ENCODE measurements around the gene CREB5. TPM values are rescaled to one million over a fixed set of nuclear protein-coding genes. Genes with fewer than 3 reads are reported as not detected.

CREB5 gene
- total and polyA plus RNA-seq, 2 experiments from 2014 or later = 2.4 to 4.4 TPM

DNA sequence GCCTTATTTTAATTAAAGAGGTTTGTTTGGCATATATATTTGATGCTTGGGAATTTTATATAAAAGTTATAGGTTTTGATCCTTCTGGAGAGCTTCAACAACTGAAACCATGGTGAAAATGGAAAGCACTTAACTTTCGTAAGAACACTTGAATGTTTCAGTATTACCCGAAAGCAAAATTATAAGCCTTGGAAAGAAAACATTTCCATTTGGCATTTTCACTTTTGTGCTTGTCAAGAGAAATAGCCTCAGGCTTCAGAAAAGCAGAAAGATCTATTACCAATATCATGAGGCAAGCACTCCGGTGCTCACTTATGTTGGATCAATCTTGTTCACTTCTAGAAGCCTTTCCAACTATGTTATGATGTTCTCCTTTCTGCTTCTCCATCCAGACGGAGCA lies 289.9 kb downstream of the CREB5 start (continued):
- TF ChIP-seq STAT1 (IDR thresholded peaks at IDR 0.05; ENCODE audit: unreplicated experiment) (no peak), ZNF331 (CRISPR knock-in tag; IDR thresholded peaks at IDR 0.05; ENCODE audit: low read depth) (no peak), CREB1 (CRISPR knock-in tag; IDR thresholded peaks at IDR 0.05; ENCODE audit: low read depth) (no peak), ZNF114 (CRISPR knock-in tag; IDR thresholded peaks at IDR 0.05) (no peak), EZH2phosphoT487 (IDR thresholded peaks at IDR 0.05; ENCODE audit: unreplicated experiment) (no peak)
- TF ChIP-seq, protein P1, sequence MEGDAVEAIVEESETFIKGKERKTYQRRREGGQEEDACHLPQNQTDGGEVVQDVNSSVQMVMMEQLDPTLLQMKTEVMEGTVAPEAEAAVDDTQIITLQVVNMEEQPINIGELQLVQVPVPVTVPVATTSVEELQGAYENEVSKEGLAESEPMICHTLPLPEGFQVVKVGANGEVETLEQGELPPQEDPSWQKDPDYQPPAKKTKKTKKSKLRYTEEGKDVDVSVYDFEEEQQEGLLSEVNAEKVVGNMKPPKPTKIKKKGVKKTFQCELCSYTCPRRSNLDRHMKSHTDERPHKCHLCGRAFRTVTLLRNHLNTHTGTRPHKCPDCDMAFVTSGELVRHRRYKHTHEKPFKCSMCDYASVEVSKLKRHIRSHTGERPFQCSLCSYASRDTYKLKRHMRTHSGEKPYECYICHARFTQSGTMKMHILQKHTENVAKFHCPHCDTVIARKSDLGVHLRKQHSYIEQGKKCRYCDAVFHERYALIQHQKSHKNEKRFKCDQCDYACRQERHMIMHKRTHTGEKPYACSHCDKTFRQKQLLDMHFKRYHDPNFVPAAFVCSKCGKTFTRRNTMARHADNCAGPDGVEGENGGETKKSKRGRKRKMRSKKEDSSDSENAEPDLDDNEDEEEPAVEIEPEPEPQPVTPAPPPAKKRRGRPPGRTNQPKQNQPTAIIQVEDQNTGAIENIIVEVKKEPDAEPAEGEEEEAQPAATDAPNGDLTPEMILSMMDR (conservative IDR thresholded peaks at IDR 0.05; ENCODE audit: low read depth in 2 of 2) = no peak
- TF ChIP-seq, protein P2, sequence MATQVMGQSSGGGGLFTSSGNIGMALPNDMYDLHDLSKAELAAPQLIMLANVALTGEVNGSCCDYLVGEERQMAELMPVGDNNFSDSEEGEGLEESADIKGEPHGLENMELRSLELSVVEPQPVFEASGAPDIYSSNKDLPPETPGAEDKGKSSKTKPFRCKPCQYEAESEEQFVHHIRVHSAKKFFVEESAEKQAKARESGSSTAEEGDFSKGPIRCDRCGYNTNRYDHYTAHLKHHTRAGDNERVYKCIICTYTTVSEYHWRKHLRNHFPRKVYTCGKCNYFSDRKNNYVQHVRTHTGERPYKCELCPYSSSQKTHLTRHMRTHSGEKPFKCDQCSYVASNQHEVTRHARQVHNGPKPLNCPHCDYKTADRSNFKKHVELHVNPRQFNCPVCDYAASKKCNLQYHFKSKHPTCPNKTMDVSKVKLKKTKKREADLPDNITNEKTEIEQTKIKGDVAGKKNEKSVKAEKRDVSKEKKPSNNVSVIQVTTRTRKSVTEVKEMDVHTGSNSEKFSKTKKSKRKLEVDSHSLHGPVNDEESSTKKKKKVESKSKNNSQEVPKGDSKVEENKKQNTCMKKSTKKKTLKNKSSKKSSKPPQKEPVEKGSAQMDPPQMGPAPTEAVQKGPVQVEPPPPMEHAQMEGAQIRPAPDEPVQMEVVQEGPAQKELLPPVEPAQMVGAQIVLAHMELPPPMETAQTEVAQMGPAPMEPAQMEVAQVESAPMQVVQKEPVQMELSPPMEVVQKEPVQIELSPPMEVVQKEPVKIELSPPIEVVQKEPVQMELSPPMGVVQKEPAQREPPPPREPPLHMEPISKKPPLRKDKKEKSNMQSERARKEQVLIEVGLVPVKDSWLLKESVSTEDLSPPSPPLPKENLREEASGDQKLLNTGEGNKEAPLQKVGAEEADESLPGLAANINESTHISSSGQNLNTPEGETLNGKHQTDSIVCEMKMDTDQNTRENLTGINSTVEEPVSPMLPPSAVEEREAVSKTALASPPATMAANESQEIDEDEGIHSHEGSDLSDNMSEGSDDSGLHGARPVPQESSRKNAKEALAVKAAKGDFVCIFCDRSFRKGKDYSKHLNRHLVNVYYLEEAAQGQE (IDR thresholded peaks at IDR 0.05; ENCODE audit: unreplicated experiment) = no peak

DNA sequence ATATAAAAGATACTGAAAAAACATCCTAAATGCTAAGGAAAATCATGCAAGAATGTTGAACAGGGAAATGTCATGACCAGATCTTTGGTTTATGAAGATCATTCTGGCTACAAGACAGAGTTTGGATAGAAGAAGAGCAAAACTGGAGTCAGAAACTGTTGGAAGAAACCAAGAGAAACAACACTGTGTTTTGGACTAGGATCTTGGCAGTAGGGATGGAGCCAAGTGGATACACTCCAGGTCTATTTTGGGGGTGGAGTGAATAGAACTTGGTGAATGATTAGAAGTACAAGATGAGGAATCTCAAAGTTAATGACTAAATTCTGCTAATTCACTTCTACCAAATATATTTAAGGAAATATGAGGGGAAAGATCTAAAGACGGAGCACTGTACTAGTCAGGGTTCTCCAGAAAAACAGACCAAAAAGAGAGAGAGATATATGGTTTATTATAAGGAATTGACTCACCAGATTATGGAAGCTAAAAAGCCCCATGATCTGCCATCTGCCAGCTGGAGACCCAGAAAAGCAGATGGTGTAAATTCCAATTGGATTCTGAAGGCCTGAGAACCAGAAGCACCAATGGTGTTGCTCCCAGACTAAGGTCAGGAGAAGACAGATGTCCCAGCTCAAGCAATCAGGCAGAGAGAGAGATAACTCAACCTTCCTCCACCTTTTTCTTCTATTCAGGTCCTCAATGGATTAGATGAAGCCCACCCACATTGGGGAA lies 290.9 kb downstream of the CREB5 start:
- H3K27ac Mint-ChIP-seq = no peak overlapping the region
- Histone ChIP-seq H3K79me2 (replicated peaks; ENCODE audit: insufficient read depth) (no peaks in the 10 kb centered on the region), H3K4me3 (no peak overlapping the region), H3K9me2 (ENCODE audit: insufficient read depth) (peaks cover 3% of the 10 kb centered on the region; the same call in 1 of the 2 replicates), H3K27me3 (ENCODE audit: insufficient read depth) (no peaks in the 10 kb centered on the region), H4K20me1 (replicated peaks; ENCODE audit: insufficient read depth) (no peaks in the 10 kb centered on the region), H3K4me1 (ENCODE audit: insufficient read depth) (peaks cover 27% of the 10 kb centered on the region), H3K27ac (ENCODE audit: low read depth) (no peak overlapping the region), H3F3A (replicated peaks; ENCODE audit: low read depth) (no peaks in the 10 kb centered on the region; the same call in 1 of the 2 replicates), H3K4me2 (no peak overlapping the region), H3K36me3 (ENCODE audit: insufficient read depth) (no peaks in the 10 kb centered on the region), H2AFZ (no peak overlapping the region)
- H3K4me3 Mint-ChIP-seq = no peak overlapping the region
- peaks cover 2% of the 10 kb centered on the region for H3K27me3 Mint-ChIP-seq (ENCODE audit: insufficient read depth, low read depth, poor library complexity)
- H3K36me3 Mint-ChIP-seq (ENCODE audit: low read depth) = peaks cover 3% of the 10 kb centered on the region; the same call in 2 of the 3 replicates
- no peak for ATAC-seq
- H3K9me3 Mint-ChIP-seq = peaks cover 5% of the 10 kb centered on the region; the same call in 2 of the 3 replicates
- H3K4me1 Mint-ChIP-seq = peaks cover 19% of the 10 kb centered on the region; the same call in 2 of the 3 replicates
- DNase-seq (ENCODE audit: low spot score) = no peak
- TF ChIP-seq, protein P2 (IDR thresholded peaks at IDR 0.05; ENCODE audit: unreplicated experiment) = no peak
- TF ChIP-seq ZNF462 (CRISPR knock-in tag; IDR thresholded peaks at IDR 0.05) = no peak
